NCI-H345 treated with DMSO at 0.1 percent for 48 hours (cell line): ENCODE data around the gene RASA3.
A peak's percentile ranks its signal among the peaks of the same experiment; 100 is the strongest.
"Not testable (repeated sequence)": the region's sequence is repeated elsewhere in the genome, so short reads cannot be mapped to it uniquely, and the experiment has no call there.

ENCODE experiments used
- DNase-seq: peaks from one replicate; lab custom pipeline; 2025; ENCODE audit not compliant: unreplicated experiment; lab: John Stamatoyannopoulos, UW

RASA3 gene

DNA sequence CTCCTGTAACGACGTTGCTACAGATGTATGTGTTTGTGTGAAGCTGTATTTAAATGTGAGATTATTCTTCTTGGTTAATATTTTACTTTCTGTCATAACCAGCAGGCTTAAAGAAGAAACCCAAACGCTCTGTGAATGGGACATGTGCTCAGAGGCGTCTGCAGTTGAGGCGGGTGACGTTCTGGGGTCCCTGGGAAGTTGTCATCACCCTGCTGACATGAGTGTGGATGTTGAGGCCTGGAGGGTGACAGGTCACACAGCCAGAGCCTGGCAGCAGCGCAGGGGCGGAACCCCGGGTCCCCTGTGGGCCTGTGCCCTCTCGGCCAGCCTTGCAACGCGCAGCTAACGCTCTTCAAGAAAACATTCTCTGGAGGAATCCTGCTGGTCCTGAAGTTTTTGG, 16.6 kb downstream of the RASA3 start:
- no peak for DNase-seq

DNA sequence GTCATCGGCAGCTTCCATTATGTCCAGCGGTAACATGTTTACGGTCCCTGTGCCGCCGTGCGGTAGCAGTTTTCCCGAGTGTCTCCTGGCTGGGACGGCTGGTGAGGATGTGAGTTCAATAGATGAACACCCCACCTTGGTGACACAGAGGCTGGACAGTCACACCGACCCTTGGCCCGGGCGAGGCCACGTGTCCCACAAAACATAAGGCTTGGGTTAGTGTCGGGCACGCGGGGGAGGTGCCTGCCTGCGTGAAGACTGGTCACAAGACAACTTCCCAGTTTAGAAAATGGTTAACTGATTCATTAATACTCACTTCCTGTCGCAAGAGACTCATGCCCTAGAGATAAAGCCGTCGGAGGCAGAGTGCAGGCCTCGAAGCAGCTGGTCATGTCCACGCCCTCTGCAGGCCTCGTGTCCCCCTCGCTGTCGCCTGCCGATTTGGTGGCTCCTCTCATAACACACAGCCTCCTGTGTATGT, 17.2 kb downstream of the RASA3 start:
- no peak for DNase-seq

DNA sequence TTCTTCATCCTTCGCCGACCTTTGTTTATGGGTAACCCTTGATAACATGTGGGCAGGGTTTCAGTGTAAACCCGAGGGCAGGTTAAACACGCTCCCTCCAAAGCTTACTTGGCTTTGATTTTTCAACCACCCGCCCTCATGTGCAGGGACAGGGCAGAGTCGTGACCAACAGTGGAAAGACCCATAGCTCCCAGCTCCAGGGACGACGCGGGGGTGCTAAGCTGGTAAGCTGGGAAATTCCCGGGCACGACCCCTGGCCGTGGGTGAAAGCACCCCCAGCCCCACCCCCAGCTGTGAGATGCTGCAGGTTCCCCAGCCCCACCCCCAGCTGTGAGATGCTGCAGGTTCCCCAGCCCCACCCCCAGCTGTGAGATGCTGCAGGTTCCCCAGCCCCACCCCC, 17.8 kb downstream of the RASA3 start:
- not testable (repeated sequence) for DNase-seq

DNA sequence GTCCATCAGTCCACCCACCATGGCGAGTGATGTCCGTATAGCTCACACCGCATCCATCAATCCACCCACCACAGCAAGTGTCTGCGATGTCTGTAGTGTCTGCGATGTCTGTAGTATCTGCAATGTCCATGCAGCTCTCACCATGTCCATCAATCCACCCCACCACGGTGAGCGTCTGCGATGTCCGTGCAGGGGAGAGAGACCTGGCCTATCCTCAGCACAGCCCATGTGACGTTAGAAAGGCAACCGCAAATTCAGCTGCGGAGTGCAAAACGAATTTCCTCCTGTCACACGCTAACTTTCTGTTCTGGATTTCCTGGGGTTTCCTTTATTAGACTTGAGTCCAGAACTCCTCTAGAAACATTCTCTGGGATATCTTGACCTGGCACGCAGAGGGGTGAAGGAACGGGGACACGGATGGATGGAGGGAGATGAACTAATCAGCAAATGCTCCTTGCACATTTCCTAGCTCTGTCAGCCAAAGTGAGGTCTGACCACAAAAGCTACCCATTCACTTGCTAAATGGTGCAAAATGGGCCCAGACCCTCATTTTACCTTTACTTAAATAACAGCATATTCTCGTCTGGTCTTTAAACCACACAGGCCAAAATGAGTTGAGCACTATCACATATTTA, 18.3 kb downstream of the RASA3 start:
- DNase-seq = no peak

DNA sequence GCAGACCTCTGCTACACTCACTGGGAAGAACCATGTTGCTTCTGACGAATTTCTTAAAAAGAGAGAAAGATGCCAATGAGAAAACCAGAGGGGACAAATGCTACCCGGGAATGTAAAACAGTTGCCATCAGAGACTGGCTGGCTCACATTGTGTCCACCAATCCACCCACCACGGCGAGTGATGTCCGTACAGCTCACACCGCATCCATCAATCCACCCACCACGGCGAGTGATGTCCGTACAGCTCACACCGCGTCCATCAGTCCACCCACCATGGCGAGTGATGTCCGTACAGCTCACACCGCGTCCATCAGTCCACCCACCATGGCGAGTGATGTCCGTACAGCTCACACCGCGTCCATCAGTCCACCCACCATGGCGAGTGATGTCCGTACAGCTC, 19.0 kb downstream of the RASA3 start:
- not testable (repeated sequence) for DNase-seq

DNA sequence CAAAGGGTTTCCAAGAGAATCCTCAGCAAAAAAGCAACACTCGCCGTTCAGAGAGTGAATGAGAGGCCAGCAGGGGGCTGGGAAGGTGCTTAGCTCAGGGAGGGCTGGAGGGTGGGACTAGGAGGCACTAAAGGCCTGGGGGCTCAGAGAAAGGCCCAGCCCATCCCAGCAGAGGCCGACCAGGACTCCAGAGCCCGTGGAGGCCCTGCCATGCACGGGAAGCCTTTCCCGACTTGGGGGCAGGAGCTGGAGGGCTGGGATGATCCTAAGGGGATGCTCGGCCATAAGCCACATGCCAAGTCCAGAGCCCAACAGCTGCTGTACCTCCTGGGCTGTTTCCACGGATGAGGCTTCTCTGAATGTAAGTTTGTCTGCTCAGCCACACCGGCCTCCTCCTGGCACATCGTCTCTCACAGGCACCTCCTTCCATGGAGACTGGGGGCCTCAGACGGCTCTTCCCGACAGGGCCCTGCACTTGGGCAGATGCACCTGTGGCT, 19.5 kb downstream of the RASA3 start:
- no peak for DNase-seq

DNA sequence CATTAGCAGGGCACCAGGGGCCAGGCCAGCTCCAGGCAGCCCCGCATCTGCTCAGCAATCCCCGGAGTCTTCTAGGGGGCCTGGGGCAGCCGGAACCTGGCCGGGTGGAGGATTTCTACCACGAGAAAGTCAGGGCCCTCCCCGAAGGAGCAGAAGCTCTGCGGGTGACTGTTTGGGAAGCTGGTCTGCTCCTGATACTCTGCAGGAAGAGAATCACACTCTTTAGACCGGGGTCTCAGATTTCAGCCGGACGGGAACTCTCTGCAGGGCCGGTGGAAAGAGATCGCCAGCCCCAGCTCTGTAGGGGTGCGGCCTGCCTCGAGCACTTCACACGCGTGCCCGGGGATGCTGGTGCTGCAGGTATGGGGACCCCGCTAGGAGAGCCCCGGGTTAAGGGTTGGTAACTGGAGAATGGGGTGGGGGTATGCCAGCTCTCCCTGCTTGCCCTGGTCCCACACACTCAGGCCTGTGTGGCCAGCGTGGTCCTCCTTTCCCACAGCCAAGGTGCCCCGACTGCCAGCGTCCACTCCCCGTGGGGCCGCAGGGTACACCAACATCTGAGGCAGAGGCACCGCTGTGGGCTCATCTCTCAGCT, 20.1 kb downstream of the RASA3 start:
- DNase-seq = no peak

DNA sequence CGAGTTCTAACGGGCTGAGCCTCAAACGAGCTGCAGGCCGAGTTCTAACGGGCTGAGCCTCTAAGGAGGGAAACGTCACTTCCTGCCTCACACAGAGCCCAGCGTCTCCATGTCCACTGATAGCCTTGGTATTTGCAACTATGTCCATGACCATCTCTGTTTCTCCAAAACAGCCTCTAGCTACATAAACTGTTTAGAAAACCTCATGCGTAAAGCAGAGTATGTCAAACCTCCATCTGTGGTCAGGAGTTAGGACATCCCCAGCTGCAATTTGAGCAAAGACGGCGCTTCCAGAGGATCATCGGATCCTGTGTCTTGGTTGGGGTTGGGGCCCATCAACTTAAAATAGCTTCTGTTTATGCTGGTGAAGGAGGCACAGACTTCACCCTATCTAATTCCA, 20.8 kb downstream of the RASA3 start:
- no peak for DNase-seq

DNA sequence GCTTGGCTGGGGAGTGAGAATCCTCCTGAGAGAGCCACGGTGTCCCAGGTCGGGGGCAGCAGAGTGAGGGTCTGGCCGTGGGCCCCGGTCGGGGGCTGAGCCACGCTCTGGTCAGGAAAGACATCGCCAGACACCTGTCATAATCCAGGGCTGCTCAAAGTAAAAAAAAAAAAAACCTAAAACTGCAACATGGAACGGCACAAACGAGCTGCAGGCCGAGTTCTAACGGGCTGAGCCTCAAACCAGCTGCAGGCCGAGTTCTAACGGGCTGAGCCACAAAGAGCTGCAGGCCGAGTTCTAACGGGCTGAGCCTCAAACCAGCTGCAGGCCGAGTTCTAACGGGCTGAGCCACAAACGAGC, 21.6 kb downstream of the RASA3 start:
- not testable (repeated sequence) for DNase-seq

DNA sequence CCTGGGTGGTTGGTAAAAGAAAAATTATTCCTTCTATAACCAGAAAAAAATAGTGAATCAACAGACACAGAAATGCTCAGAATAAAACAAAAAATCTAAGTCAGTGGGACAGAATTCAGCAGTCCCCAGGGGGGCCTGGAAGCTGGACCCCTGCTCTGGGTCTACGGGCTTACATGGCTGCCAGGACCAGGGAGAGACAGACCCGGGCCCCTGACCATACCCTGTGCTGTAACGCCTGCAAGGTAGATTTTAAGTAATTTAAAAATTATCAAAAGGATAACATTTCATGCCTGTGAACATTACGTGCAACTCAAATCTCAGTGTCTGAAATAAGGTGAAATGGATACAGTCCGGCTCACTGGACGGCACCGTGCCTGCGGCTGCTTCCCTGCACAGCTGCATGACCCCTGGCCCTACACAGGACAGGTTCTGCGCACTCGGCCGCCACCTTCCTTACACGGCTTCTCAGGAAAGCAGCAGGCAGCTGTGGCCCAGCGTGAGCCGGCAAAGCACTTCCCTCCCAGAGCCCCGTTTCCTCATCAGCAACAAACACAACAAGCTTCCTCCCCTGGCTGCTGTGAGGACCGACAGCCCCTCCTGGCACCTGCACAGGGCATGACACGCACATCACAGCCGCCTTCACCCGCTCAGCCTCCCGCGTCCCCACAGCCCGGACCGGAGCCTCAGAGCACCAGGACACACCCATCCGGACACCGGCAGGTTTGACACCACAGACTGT, 22.2 kb downstream of the RASA3 start:
- no peak for DNase-seq

DNA sequence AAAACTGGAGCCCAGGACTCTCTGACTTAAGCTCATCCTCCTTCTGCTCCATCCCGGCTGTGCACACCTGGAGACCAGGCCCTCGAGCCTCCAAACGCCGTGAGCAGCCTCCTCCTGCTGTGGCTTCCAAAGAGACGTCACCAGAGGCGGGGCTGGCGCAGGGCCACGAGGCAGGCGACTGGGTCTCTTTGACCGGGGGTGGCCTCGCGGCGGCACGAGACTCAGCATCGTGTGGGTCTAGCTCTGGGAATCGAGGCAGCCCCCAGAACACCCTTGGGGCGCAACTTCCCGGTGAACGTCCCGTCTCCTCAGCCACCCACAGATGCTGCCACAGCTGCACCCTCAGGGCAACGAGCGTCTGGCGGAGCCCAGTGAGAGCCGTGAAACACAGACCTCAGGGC, 22.8 kb downstream of the RASA3 start:
- peak; percentile 91 for DNase-seq

DNA sequence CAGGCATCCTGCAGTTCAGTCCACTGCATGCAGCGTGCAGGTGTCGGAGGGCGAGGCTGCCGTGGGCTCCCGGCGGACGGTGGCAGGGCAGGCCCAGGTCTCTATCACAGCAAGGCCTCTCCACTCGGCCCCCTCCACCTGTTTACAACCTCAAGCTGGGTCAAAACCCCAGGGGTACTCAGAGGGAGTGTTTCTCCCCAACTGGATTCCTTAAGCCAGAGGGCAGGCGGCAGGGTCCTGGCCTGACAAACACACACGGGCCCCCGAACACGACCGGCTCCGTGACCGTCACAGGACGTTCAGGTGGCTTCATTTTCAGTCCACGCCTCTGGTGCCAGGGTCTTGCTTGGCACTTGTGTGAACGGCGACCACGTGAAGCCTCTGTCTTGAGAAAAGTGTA, 23.5 kb downstream of the RASA3 start:
- no peak for DNase-seq

DNA sequence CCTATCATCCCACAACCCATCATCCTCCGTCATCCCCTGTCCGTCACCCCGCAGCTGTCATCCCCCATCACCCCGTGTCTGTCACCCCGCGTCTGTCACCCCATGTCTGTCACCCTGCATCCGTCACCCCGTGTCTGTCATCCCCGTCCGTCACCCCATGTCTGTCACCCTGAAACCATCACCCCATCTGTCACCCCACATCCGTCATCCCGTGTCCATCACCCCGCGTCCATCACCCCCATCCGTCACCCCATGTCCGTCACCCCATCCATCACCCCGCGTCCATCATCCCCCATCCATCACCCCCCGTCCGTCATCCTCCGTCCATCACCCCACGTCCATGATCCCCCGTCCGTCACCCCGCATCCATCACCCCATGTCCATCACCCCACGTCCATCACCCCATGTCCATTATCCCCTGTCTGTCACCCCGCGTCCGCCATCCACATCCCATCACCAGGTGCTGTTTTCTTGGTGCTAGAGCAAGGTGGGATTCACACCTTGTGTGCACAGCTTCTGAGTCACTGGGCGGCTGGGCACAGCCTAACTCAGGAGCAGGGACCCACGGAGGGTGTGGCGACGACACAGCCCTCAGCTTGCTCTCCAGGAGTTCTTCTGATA, 24.2 kb downstream of the RASA3 start:
- DNase-seq = no peak

DNA sequence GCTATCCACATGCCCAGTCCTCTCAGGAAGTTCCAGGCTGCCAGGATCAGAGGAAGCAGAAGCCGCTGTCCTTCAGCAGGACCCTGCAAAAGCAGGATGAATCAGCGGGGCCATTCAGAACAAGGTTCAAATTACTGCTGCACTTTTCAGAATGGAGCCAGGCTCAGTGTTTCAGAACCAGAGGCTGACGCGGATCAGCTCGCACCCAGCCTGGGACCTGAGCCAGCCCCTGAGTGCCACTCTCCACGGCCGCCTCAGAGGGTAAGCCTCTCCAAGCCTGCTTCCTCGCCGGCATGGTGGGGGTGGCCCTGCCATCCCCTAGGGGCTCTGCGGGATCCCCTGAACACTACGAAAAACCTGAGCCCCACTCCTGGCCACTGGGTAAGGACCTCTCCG, 24.7 kb downstream of the RASA3 start:
- DNase-seq = no peak

DNA sequence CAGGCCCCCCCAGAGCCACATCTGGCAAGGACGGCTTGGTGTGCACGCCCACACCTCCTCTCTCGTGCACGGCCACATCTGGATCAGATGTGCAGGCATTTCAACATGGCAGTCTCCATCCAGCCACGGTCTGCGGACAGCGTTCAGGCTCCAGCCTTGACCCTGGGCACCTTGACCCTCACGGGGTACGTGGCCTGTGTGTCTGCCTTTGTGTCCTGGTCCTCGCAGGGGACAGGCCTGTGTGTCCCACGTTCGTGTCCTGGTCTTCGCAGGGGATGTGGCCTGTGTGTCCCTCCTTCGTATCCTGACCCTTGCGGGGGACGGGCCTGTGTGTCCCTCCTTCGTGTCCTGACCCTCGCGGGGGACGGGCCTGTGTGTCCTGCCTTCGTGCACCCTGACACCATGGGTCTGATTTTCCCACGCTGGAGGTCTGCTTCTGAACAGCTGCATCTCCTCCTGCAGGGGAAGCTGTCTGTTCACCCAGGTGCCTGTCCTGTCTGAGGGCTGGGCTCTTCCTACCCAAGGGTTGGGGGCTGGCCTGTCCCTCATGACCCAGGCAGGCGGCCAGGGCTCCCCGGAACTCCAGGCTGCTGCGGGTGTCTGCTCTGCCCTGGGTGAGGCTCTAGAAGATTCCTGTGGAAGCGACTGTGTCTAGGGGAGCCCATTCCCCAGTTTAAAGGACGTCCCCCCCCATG, 25.3 kb downstream of the RASA3 start:
- no peak for DNase-seq

DNA sequence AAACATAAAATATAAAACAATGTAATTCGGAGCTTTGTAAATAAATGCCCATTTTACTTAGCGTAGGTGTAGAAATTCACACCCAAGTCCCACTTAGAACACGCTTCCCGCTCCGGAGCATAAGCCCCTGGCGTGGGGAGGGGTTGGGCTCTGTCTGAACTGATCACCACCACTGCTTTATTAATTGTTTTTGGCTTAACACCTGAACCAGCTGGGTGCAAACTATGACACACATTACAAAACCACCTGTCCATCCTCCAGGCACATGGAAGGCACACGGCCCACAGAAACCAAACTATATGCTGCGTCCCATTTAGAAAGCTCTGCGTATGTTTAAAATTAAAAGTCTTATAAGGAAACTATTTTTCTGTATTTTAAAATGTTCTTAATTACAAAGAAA, 25.9 kb downstream of the RASA3 start:
- DNase-seq = no peak

DNA sequence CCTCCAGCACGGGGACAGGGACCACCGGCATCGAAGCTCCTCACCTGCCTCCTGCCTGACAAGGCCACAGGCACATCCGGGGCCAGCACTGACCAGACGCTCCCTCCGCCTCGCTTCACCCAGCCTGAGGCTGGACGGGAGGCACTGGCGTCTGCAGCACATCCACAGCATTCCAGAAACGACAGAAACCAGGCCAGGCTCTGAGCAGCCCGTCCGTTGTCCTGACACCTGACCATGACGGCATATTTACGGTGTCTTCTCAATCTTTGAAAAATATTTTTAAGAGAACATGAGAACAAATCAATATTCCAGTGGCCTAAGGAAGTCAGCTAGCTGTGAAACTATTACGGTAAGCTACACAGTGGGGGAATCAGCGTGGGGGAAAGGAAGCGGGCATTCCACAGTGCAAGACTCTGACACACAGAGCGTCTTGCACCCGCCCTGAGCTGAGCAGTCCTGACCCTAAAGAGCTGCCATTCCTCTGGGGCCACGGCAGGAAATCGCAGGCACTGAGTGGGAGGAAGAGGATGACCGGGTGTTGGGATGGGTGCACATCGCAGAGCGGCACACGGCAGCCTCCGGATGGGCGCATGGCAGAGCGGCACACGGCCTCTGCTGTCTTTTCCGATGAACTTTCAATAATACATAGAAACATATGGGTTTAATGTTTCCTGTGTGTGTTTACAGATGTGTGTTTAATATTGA, 26.8 kb downstream of the RASA3 start:
- no peak for DNase-seq

DNA sequence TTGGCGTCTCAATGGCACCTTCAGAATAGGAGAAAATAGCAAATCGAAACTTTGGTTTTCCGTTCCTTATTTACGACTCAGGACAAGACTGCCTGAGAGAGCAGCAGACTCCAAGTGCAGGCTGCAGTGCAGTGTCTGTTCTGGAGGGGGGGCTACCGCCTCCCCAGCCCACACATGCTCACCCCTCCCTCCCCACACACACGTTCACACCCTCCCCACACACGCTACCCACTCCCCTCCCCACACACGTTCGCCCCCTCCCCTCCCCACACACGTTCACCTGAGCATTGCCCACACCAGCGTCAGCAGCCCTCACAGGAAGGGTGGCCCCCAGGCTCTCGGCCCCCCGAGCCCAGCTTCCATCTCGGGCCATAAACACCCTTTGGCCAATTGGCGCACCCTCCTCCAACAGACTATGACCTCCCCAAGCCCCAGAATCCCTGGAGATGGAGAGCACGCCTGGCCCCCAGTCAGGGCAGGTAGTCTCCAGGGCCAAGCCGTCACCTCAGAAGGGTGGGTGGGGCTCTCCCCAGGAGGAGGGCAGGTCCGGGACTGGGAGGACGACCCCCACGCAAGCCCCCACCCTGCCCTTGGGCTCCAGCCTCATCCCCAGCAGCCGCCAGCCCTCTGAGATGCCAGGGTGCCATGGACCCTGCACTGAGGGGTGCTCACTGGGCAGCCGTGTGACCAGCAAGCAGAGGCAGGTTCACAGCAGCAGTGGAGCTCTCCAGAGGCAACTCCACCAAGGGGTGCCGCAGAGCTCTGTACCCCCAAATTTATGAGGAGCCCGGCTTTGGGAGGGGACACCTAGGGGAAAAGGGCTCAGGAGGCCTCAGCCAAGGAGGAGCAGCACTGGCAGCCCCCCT, 27.5 kb downstream of the RASA3 start:
- no peak for DNase-seq

DNA sequence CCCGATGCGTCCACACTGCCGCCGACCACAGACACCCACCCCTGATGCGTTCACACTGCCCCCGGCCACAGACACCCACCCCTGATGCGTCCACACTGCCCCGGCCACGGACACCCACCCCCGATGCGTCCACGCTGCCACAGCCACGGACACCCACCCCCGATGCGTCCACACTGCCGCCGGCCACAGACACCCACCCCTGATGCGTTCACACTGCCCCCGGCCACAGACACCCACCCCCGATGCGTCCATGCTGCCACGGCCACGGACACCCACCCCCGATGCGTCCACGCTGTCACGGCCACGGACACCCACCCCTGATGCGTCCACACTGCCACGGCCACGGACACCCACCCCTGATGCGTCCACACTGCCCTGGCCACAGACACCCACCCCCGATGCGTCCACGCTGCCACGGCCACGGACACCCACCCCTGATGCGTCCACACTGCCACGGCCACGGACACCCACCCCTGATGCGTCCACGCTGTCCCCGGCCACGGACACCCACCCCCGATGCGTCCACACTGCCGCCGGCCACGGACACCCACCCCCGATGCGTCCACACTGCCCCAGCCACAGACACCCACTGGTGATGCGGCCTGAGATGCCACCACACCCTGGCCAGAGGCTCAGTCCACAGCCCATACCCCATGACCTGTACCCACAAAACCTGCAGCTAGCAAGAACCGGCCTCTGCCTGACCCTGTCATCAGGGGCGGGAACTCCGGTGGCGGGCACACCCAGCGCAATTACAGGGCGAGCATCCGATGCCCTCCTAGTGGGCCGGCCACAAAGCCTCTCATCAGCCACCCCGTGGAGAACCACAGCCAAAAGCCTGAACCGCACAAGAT, 28.4 kb downstream of the RASA3 start:
- DNase-seq = no peak
